Loucy (cell line): ENCODE measurements around the gene ARMC9.

Experiments used
- H2AFZ ChIP-seq: fragments of 200-600 bp; sonication (generic); 2 replicates; pipeline ENCODE4 v1.6.0; 2016; ENCODE audit warnings: antibody characterized with exemption, mild to moderate bottlenecking, low read length, moderate library complexity
- H3F3A ChIP-seq: fragments of 200-600 bp; 2 replicates; pipeline ENCODE4 v1.6.0; 2016; ENCODE audit warnings: antibody characterized with exemption, low read depth, mild to moderate bottlenecking
- H3K27me3 ChIP-seq: fragments of 200-600 bp; sonication (generic); 2 replicates; pipeline ENCODE4 v1.6.1; 2014; ENCODE audit warnings: low read length, mild to moderate bottlenecking; ENCODE audit not compliant: insufficient read depth, poor library complexity, severe bottlenecking
- H3K36me3 ChIP-seq: fragments of 200-600 bp; sonication (generic); 2 replicates; pipeline ENCODE4 v1.6.1; 2016; ENCODE audit warnings: low read length; ENCODE audit not compliant: insufficient read depth
- H3K4me1 ChIP-seq: fragments of 200-600 bp; sonication (generic); 2 replicates; pipeline ENCODE4 v1.5.1; 2014; ENCODE audit warnings: low read length, mild to moderate bottlenecking; ENCODE audit not compliant: insufficient read depth, poor library complexity, severe bottlenecking
- H3K4me2 ChIP-seq: fragments of 200-600 bp; sonication (generic); 2 replicates; pipeline ENCODE4 v1.6.0; 2014; ENCODE audit warnings: antibody characterized with exemption, low read length, low read depth, mild to moderate bottlenecking; ENCODE audit not compliant: poor library complexity, severe bottlenecking
- H3K4me3 ChIP-seq: fragments of 200-600 bp; sonication (generic); 2 replicates; pipeline ENCODE4 v1.5.1; 2014; ENCODE audit warnings: low read length, mild to moderate bottlenecking, mixed read lengths; ENCODE audit not compliant: poor library complexity, severe bottlenecking
- H3K79me2 ChIP-seq: fragments of 200-600 bp; sonication (generic); 2 replicates; pipeline ENCODE4 v1.6.1; 2014; ENCODE audit warnings: low read length; ENCODE audit not compliant: insufficient read depth
- H3K9ac ChIP-seq: fragments of 200-600 bp; sonication (generic); 2 replicates; pipeline ENCODE4 v1.6.0; 2014; ENCODE audit warnings: mild to moderate bottlenecking, low read depth, low read length, moderate library complexity; ENCODE audit not compliant: poor library complexity, severe bottlenecking
- H3K9me2 ChIP-seq: fragments of 200-600 bp; sonication (generic); replicated peaks from 2 replicates; pipeline ENCODE4 v1.6.1; 2016; ENCODE audit warnings: low read depth, low read length, mixed read lengths
- H3K9me3 ChIP-seq: fragments of 200-600 bp; sonication (generic); 2 replicates; pipeline ENCODE4 v1.6.1; 2014; ENCODE audit warnings: mild to moderate bottlenecking, antibody characterized with exemption, low read length, low read depth; ENCODE audit not compliant: insufficient read depth
- H4K20me1 ChIP-seq: fragments of 200-600 bp; sonication (generic); 2 replicates; pipeline ENCODE4 v1.6.0; 2014; ENCODE audit warnings: antibody characterized with exemption, low read length, mild to moderate bottlenecking; ENCODE audit not compliant: insufficient read depth, poor library complexity, severe bottlenecking
- EZH2phosphoT487 ChIP-seq: fragments of 200-600 bp; IDR thresholded peaks from 2 replicates; pipeline ENCODE4 v1.6.1; 2018; ENCODE audit warnings: antibody characterized with exemption, mild to moderate bottlenecking, moderate library complexity, borderline replicate concordance
- TF ChIP-seq, protein P1 (sequence below): fragments of 200-600 bp; sonication (generic); conservative IDR thresholded peaks from 2 replicates; pipeline ENCODE4 v1.5.1; 2014; ENCODE audit warnings: mild to moderate bottlenecking, antibody characterized with exemption, low read length

The ARMC9 gene

GRCh38 chr2:231238689-231239088 is 40.3 kb downstream of the ARMC9 start:
- Histone ChIP-seq H3K9ac (no peak overlapping the region), H3F3A (no peaks in the 10 kb centered on the region), H3K4me3 (no peak overlapping the region), H2AFZ (no peak overlapping the region), H3K79me2 (no peaks in the 10 kb centered on the region), H3K4me2 (peak overlapping the region; percentile 26), H3K4me1 (peaks cover 26% of the 10 kb centered on the region), H3K36me3 (no peaks in the 10 kb centered on the region), H3K27me3 (no peaks in the 10 kb centered on the region), H3K9me2 (no peaks in the 10 kb centered on the region), H4K20me1 (no peaks in the 10 kb centered on the region), H3K9me3 (no peaks in the 10 kb centered on the region)
- TF ChIP-seq, protein P1, sequence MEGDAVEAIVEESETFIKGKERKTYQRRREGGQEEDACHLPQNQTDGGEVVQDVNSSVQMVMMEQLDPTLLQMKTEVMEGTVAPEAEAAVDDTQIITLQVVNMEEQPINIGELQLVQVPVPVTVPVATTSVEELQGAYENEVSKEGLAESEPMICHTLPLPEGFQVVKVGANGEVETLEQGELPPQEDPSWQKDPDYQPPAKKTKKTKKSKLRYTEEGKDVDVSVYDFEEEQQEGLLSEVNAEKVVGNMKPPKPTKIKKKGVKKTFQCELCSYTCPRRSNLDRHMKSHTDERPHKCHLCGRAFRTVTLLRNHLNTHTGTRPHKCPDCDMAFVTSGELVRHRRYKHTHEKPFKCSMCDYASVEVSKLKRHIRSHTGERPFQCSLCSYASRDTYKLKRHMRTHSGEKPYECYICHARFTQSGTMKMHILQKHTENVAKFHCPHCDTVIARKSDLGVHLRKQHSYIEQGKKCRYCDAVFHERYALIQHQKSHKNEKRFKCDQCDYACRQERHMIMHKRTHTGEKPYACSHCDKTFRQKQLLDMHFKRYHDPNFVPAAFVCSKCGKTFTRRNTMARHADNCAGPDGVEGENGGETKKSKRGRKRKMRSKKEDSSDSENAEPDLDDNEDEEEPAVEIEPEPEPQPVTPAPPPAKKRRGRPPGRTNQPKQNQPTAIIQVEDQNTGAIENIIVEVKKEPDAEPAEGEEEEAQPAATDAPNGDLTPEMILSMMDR, result no peak
- TF ChIP-seq EZH2phosphoT487, result no peak

GRCh38 chr2:231239751-231240150 is 41.3 kb downstream of the ARMC9 start:
- no peaks in the 10 kb centered on the region for H3K9me2 ChIP-seq
- no peaks in the 10 kb centered on the region for H3K27me3 ChIP-seq
- H2AFZ ChIP-seq, result no peak overlapping the region
- no peak overlapping the region for H3K4me3 ChIP-seq
- no peaks in the 10 kb centered on the region for H3K36me3 ChIP-seq
- H3K4me1 ChIP-seq, result peaks cover 26% of the 10 kb centered on the region
- H3K79me2 ChIP-seq, result no peaks in the 10 kb centered on the region
- no peaks in the 10 kb centered on the region for H3K9me3 ChIP-seq
- TF ChIP-seq, protein P1, result no peak
- no peak for TF ChIP-seq EZH2phosphoT487
- H3F3A ChIP-seq, result no peaks in the 10 kb centered on the region
- H3K9ac ChIP-seq, result no peak overlapping the region
- H3K4me2 ChIP-seq, result no peak overlapping the region
- H4K20me1 ChIP-seq, result no peaks in the 10 kb centered on the region

GRCh38 chr2:231241755-231242507 is 43.5 kb downstream of the ARMC9 start:
- H3K9ac ChIP-seq, result no peak overlapping the region
- no peaks in the 10 kb centered on the region for H3K9me2 ChIP-seq
- H3K4me3 ChIP-seq, result no peak overlapping the region
- H3K4me2 ChIP-seq, result no peak overlapping the region
- H3K4me1 ChIP-seq, result peaks cover 26% of the 10 kb centered on the region
- H2AFZ ChIP-seq, result no peak overlapping the region
- no peaks in the 10 kb centered on the region for H3K9me3 ChIP-seq
- H3K79me2 ChIP-seq, result no peaks in the 10 kb centered on the region
- H3K27me3 ChIP-seq, result no peaks in the 10 kb centered on the region
- no peaks in the 10 kb centered on the region for H3K36me3 ChIP-seq
- no peaks in the 10 kb centered on the region for H4K20me1 ChIP-seq
- TF ChIP-seq EZH2phosphoT487, result no peak
- TF ChIP-seq, protein P1, result no peak
- H3F3A ChIP-seq, result no peaks in the 10 kb centered on the region
